Measurements from ENCODE around the gene SSBP3.
"Not testable (repeated sequence)": the region's sequence is repeated elsewhere in the genome, so short reads cannot be mapped to it uniquely, and the experiment has no call there.

SSBP3 gene

DNA sequence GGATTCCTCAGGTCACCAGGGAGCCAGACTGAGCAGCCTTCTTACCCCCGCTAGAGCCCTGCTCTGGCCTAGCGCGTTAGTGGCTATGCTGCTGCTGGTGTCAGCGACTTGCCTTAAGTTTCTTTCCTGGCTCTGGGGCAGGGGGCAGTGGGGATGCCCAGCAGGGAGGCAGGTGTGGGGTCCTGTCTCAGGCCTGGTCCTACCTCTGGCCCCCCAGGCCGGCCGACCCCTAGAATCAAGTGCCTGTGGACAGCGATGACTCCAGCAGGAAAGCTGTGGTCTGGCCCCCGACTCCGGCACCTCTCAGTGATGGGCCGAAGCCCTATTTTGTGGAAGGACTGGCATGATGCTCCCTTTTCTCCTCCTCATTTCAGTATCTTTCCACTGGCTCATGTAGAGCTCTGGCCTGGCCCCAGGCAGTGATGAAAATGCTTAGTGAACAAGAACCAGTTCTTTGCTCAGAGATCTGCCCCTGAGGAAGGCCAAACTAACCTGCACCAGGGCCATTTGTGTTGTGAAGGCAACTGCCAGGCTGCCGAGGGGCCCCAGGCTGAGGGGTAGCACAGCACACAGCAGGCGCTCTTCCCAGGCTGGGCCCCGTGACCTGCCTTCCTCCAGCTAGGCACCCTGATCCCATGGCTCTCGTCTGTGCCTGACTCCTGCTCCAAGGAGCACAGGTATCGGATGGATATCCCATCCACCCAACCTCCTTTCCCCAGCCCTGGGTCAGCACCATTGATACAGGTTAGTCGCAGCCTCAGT is 182.6 kb downstream of the SSBP3 start:
- no peak for DNase-seq (ENCODE audit: low read depth in 2 of 2)

DNA sequence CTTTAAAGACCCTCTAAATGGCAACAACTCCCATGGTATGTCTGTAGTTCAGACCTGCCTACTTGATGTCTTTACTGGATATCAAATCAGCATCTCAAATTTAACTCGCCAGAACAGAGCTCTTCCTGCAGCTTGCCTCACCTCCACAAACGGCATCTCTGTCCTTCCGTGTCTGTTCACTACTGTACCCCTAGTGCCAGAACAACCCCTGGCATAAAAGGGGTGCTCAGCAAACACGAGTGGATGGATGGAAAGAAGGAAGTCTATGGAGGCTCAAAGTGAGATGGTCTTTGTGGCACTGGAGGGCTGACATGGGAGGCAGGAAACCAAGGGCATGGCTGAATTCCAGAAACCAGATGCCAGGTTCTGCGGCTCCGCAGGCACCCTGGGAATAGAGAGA is 183.5 kb downstream of the SSBP3 start:
- DNase-seq (ENCODE audit: low read depth in 2 of 2): no peak

DNA sequence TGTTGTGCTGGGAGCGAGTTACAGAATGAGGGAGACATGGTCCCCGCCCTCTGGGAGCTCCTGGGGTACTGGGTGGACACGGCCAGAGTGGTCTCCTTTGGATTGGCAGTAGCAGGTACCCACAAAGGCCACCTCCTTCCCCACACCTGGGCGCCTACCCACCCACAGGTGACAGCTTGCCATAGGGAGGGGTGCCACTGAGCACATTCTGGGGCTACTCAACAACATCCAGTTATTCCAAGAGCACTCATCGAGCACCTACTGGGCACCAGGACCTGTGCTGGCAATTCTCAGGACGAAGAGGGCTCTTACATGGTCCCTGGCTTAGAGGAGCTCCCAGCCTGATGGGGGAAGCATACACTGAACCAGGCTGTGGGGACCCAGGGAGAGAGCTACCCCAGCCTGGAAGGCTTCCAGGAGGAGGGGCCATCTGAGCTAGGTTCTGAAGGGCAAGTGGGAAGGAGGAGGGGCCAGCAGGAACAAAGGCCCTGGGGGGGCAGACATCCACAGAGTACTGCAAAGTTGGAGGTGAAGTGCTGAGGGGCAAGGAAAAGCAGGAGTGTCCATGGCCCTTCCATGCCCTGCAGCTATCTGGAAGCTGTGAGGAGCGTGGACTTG is 184.2 kb downstream of the SSBP3 start:
- no peak for DNase-seq (ENCODE audit: low read depth in 2 of 2)

DNA sequence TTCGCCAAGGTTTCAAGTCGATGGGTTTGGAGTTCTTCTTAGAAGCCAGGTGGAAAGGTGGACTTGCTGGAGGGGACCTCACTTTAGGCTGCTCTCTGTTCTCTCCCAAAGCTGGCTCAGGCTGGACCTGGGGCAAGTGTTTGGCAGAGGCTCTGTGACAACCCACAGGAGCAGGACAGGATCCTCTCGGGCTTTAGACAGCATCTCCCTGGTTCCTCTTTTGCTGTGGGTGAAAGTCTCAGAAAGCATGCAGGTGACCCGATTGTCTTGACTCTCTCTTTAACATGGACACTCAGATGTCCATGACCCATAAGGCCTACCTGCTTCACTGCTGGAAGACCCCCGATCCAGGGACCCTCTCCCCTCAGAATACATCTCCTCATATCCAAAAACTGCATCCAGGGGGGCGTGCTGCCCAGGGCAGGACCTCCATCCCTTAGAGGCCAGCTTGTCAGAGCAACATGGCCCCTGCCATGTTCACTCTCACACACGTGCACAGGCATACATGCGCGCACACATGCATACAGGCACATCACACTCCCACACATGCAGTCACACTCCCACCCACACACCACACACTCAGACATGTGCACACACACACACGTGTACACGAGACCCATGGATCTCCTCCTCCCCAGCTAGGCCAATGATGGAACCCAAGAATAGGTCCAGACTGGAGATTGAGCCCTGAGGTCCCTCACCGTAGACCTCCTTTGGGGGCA is 184.9 kb downstream of the SSBP3 start:
- DNase-seq (ENCODE audit: low read depth in 2 of 2): no peak

DNA sequence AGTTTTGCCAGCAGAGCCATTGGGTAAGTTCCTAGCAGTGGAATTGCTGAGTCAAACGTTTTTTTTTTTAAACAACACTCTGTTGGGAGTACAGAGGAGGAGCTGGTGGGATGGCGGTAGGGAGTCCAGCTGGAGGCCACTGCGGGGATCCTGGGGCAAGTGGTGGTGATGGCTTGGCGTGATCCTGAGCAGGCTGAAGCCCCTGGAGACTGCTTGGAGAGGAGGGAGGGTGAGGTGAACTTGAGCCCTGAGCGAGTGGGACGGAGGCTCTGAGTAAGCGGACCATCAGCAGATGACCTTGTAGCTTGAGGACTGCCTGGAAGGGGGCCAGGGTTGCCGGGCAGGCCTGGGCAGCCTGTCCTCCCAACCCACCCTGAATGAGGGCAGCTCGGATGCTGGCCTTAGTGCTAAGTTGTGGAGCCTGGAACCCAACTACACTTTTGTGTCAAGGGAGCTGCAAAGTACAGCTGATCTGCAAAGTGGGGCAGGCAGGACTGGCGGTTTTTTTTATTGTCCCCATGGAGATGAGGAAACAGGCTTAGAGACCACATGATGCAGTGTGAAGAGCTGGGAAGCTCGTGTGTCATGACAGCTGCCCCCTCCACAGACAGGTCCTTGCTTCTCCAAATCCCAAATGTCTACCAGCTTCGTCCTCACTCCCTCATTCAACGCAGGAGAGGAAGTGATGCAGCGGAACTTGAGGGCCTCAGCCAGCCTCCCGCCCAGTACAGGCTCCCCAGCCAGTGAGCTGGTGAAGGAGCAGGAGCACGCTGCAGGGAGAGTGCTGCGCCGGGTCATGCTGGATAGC is 186.0 kb downstream of the SSBP3 start:
- no peak for DNase-seq (ENCODE audit: low read depth in 2 of 2)

DNA sequence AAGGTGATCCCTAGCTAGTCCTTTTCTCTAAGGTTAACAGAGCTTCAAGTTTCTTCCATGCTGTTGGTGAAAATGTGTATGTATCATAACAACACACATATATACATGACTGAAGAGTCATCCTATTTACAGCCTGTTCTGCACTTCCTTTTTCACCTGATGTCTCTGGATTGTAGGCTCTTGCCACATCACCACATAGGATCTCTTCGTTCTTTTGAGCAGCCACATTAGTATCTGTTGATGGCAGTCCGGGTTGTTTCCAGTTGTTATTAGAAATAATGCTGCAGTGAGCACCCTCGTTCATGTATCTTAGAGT is 186.5 kb downstream of the SSBP3 start:
- no peak for DNase-seq (ENCODE audit: low read depth in 2 of 2)

DNA sequence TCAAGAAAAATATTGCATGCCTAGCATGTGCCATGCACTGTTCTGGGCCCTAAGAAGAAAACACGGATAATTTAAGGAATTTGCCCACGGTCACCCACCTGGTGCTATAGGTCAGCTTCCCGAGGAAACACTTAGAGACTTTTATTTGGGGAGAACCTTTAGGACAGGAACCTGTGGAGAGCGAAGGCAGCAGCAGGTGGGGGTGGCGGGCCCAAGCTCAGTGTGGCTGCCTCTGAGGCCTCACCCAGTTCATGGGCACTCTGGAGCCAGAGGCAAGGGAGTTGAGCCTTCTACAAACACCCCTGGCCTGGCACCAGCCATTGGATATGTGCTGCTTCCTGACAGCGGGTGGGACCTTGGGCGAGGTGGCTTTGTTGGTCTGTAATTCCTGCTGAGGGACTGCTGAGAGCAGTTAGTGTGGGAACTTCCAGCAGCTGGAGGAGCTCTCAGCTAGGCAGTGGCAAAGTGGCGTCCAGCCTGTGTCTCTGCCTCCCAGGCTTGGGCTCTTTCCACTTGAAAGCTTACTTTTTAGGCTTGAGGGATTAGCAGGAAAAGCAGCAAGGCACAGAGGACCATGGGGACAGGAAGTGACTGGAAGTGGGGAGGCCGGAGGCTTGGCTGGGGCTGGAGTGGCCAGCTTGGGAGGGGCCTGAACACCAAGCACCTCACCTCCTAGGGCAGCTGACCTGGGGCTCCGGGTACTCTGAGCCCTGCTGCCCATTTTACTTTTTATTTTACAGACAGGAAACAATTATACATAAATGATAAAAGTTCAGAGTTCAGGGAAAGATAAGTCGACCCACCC is 187.1 kb downstream of the SSBP3 start:
- DNase-seq (ENCODE audit: low read depth in 2 of 2): no peak

DNA sequence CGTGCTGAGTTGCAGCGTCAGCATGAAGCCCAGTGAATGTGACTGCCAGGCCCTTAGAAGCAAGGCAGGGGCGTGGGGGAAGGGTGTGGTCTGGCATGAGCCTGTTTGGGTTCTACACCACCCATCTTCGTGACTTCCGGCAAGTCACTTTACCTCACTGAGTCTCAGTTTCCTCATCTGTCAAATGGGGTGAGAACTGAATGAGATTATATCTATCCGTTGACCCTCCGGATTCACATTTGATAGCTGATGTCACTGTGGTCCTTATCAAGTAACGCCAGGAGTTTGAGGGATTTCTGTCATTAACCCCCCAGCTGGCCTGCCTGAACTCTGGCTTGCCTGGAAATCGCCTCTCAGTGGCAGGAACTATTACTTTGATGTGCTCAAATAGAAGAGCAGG is 190.7 kb downstream of the SSBP3 start:
- no peak for DNase-seq (ENCODE audit: low read depth in 2 of 2)

DNA sequence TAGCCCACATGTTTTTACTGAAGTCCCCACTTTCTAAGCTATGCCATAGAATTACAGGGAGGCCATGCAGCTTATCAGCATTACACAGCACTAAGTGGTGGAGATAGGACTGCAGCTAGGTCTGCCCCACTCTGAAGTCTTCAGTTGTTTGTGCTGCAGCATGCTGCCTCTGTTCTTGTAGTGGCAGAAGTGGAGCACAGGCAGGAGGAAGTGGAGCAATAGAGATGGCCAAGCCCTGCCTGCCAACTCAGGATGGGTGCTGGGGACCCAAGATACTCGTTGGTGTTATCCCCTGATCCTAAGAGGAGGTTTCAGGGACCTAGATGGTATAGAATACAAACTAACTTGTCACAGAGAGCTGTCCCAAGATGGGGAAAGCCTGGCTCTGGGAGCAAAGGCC is 193.3 kb downstream of the SSBP3 start:
- DNase-seq (ENCODE audit: low read depth in 2 of 2): no peak

DNA sequence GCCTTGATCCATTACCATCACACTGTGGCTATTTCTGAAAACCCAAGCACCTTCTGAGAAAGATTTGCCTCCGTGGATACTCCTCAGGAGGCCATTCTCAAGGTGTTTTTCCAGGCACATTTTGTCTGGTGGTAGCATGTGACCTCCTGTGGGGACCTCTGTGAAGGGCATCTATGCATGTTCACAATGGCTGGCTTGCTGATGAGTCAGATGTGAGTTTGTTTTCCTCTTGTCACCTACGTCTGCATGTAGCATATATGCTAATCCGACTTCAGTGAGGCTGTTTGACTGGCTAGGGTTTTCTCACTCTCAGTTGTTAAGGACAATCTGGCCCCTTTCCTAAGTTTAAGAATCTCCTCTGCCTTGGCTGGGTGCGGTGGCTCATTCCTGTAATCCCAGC is 198.3 kb downstream of the SSBP3 start:
- DNase-seq (ENCODE audit: low read depth in 2 of 2): not testable (repeated sequence)

DNA sequence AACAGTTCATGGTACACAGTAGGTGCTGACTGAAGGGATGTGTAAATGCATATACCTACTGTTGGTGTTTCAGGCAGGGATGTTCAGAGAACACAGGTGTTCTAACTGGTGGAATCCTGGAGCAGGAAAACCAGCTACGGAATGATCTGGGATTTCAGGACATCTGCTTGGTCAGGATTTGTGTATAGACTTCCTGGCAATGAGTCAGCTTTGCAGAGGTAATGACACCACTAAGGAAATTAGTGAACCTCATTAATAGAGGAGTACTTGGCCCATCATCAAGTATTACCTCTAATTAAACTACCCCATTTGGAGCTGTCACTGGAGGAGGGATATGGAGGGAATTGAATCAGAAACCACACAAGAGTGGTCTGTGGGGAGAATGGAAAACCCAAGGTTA is 198.9 kb downstream of the SSBP3 start:
- DNase-seq (ENCODE audit: low read depth in 2 of 2): no peak

DNA sequence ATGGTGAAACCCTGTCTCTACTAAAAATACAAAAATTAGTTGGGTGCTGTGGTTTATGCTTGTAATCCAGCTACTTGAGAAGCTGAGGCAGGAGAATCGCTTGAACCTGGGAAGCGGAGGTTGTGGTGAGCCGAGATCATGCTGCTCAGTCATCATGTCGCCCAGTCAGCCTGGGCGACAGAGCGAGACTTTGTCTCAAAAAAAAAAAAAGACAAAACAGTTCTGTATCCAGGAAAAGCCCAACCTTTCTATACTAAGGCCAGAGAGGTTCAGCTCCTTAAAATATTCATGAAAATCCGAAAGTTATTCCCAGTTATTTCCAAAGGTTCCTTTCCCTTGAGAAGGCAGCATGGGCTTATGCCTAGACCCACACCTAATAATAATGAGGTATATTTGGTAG is 202.0 kb downstream of the SSBP3 start:
- DNase-seq (ENCODE audit: low read depth in 2 of 2): no peak

DNA sequence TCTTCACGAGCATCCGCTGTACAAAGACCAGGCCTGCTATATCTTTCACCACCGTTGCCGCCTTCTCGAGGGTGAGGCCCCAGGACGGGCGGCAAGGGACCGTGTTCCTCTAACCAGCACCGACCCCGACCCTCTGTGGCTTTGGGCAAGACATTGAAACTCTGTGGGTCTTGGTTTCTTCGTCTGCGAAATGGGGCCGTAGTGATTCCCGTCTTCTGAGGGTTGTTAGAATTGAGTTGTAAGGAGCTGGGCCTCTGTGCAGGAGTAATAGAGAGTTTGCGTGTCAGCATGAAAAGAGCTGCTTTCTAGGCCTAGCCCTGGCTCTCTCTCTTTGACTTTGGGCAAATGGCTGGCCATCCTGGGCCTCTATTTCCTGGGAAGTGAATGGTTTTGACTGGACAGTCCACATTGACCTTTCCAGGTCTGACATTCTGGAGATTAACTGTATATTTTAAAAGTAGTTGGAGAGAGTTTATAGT is 205.6 kb downstream of the SSBP3 start:
- no peak for DNase-seq (ENCODE audit: low read depth in 2 of 2)

DNA sequence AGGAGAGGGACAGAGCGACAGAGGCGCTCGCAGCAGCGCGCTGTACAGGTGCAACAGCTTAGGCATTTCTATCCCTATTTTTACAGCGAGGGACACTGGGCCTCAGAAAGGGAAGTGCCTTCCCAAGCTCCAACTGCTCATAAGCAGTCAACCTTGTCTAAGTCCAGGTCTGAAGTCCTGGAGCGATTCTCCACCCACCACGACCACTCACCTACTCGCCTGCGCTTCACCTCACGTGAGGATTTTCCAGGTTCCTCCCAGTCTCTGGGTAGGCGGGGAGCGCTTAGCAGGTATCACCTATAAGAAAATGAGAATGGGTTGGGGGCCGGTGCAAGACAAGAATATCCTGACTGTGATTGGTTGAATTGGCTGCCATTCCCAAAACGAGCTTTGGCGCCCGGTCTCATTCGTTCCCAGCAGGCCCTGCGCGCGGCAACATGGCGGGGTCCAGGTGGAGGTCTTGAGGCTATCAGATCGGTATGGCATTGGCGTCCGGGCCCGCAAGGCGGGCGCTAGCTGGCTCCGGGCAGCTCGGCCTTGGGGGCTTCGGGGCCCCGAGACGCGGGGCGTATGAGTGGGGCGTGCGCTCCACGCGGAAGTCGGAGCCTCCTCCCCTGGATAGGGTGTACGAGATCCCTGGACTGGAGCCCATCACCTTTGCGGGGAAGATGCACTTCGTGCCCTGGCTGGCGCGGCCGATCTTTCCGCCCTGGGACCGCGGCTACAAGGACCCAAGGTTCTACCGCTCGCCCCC is 206.3 kb downstream of the SSBP3 start, which contains the start of the genes CYB5RL and MRPL37:
Gene CYB5RL, minus strand, starts transcription at position 266 of the 754 bp plus-strand sequence. CDS start 4,414 bp downstream, outside the sequence.
Gene MRPL37, plus strand, starts transcription at position 403 of the 754 bp plus-strand sequence. Its CDS starts 77 bp downstream, at position 480.
- peak; percentile 81 to 82 for DNase-seq (ENCODE audit: low read depth in 2 of 2)

DNA sequence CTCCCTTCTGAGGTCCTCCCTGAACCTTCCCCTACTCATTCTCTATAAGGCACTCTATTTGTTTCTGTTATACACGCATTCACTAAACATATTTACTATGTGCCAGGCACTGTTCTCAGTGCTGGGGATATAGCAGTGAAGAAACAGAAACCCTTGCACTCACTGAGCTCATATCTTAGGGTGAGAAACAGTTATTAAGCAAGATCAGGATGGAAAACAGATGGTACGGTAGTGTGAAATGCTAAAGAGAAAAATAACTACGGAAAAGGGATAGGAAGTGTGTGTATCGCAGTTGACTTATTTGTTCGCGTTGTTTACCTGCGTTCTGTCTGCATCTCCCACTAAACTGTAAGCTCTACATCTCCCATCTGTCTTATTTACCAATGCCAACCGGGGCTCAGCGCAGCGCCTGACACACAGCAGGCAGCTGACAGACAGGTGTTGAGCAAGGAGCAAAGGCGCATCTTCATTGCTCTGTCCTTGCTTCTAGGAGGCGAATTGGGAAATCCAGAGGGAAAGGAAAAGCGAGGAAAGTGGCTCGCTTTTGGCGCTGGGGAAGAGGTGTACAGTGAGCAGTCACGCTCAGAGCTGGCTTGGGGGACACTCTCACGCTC is 206.9 kb downstream of the SSBP3 start:
- DNase-seq (ENCODE audit: low read depth in 2 of 2): no peak

DNA sequence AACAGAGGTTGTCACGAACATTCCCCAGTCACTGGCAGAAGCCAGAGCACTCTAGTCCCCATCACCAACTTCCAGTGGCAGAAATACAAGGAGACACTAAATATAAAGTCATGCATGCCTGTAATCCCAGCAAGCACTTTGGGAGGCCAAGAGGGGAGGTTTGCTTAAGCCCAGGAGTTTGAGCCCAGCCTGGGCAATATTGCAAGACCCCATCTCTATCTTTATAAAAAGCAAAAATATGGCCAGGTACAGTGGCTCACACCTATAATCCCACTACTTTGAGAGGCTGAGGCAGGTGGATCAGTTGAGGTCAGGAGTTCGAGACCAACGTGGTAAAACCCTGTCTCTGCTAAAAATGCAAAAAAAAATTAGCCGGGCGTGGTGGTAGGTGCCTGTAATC is 212.7 kb downstream of the SSBP3 start:
- DNase-seq (ENCODE audit: low read depth in 2 of 2): no peak

DNA sequence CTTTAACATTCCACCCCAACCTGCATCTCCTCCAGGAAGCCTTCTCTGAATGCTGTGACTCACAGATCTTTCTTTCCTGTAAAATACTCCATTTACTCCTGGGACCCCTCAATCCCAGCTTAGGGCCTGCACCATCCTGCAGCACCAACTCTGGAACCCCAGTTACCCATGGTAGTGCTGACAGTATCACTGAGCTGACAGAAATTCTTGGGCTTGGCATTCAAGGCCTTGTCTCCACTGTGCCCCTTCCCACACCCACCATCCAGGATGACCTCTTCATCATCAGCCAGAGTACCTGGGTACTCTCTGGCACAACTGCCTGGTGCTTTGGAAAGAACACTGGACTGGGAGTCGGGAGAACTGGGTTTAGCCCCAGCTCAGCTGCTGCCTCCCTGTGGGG is 214.7 kb downstream of the SSBP3 start:
- DNase-seq (ENCODE audit: low read depth in 2 of 2): no peak

DNA sequence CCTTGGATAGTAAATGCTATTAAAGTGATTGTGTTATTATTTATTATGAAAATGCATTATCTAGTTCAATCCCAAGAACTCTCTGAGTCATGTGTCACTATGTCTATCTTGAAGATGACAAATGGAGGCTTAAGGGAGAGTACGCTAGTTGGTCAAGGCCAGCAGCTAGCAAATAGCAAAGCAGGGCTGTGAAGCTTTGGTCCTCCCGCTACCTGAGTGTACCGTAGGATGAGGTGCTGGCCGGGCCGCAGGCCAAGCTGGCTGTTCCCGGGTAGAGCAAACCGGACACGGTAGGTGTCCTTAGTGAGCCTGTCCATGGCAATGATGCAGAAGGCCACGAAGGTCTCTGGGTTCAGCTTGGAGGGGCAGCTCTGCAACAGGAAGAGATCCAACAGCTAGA is 215.7 kb downstream of the SSBP3 start:
- DNase-seq (ENCODE audit: low read depth in 2 of 2): no peak

DNA sequence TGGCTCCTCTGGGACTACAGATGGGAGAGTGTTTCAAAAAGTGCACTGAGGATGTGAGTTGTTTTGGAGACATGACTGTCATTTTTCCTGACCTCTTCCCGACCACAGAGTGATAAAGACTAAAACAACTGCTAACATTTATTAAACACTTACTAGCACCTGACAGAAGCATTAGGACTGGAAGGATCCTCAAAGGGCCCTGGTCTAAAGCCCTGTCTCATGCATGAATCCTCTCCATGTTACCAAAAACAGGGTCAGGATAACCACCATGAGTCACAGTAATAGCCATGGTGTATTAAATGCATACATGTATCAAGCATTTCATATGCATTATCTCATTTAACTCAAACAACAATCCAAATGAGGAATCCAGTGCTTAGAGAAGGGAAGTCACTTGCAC is 217.9 kb downstream of the SSBP3 start:
- no peak for DNase-seq (ENCODE audit: low read depth in 2 of 2)

DNA sequence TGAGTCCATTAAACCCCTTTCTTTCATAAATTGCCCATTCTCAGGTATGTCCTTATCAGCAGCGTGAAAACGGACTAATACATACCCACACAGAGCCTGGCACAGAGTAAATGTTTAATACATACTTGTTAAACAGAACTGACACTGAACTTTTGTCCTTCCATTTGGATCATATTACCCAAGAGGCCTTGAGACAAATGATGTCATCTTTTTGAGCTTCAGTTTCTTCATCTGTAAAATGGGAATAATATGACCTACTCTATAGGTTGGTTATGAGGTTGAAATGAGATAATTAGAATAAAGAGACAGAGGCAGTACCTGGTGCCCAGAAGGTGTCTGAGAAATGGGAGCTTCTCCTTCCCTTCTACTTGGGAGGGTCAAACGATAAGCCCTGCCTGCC is 220.1 kb downstream of the SSBP3 start:
- no peak for DNase-seq (ENCODE audit: low read depth in 2 of 2)
